H9 (cell line): Measurements from ENCODE around the gene DERL2. TPM values are rescaled to one million over a fixed set of nuclear protein-coding genes. Genes with fewer than 3 reads are reported as not detected.

ENCODE experiments used
- DNase-seq: peaks from one replicate; pipeline ENCODE4 v3.0.0-alpha.2; 2017
- H2AFZ ChIP-seq: one replicate; pipeline ENCODE4 v1.6.1; 2013; ENCODE audit warnings: mild to moderate bottlenecking, low read length, control low read depth, moderate library complexity
- H2AK5ac ChIP-seq: 2 replicates; pipeline ENCODE4 v1.6.1; 2013; ENCODE audit warnings: low read length, control low read depth, mixed read lengths; ENCODE audit not compliant: insufficient read length
- H2BK120ac ChIP-seq: one replicate; pipeline ENCODE4 v1.6.1; 2013; ENCODE audit warnings: low read depth, mild to moderate bottlenecking, low read length, control low read depth, inconsistent platforms; ENCODE audit not compliant: poor library complexity, severe bottlenecking
- H2BK12ac ChIP-seq: 2 replicates; pipeline ENCODE4 v1.6.1; 2013; ENCODE audit warnings: low read length, control low read depth, mixed read lengths, low read depth; ENCODE audit not compliant: insufficient read length
- H2BK15ac ChIP-seq: 2 replicates; pipeline ENCODE4 v1.6.1; 2013; ENCODE audit warnings: low read depth, low read length, control low read depth
- H2BK20ac ChIP-seq: one replicate; pipeline ENCODE4 v1.6.1; 2013; ENCODE audit warnings: low read depth, mild to moderate bottlenecking, low read length, control low read depth, inconsistent platforms; ENCODE audit not compliant: poor library complexity, severe bottlenecking
- H2BK5ac ChIP-seq: 2 replicates; pipeline ENCODE4 v1.6.1; 2013; ENCODE audit warnings: low read length, control low read depth, mixed read lengths; ENCODE audit not compliant: insufficient read length
- H3K14ac ChIP-seq: 2 replicates; pipeline ENCODE4 v1.6.1; 2013; ENCODE audit warnings: low read length, control low read depth; ENCODE audit not compliant: insufficient read depth
- H3K18ac ChIP-seq: 2 replicates; pipeline ENCODE4 v1.6.1; 2013; ENCODE audit warnings: low read depth, mild to moderate bottlenecking, mixed read lengths, low read length, control low read depth; ENCODE audit not compliant: insufficient read length
- H3K23ac ChIP-seq: 2 replicates; pipeline ENCODE4 v1.6.1; 2013; ENCODE audit warnings: low read length, control low read depth, mixed read lengths, low read depth; ENCODE audit not compliant: insufficient read length
- H3K23me2 ChIP-seq: 2 replicates; pipeline ENCODE4 v1.6.1; 2013; ENCODE audit warnings: low read depth, mild to moderate bottlenecking, mixed read lengths, low read length, control low read depth; ENCODE audit not compliant: insufficient read length, poor library complexity, severe bottlenecking
- H3K27ac ChIP-seq: 2 replicates; pipeline ENCODE4 v1.5.1; 2013; ENCODE audit warnings: low read length, control low read depth, mixed read lengths, low read depth; ENCODE audit not compliant: insufficient read length
- H3K27me3 ChIP-seq: 2 replicates; pipeline ENCODE4 v1.6.1; 2013; ENCODE audit warnings: low read length, control low read depth, inconsistent platforms; ENCODE audit not compliant: insufficient read depth
- H3K4ac ChIP-seq: 2 replicates; pipeline ENCODE4 v1.6.1; 2013; ENCODE audit warnings: low read depth, mild to moderate bottlenecking, control low read depth, inconsistent platforms, low read length, moderate library complexity
- H3K4me1 ChIP-seq: 2 replicates; pipeline ENCODE4 v1.6.1; 2013; ENCODE audit warnings: low read length, control low read depth, inconsistent platforms; ENCODE audit not compliant: insufficient read depth
- H3K4me2 ChIP-seq: 2 replicates; pipeline ENCODE4 v1.6.1; 2013; ENCODE audit warnings: low read length, control low read depth, mixed read lengths; ENCODE audit not compliant: insufficient read length, insufficient read depth
- H3K56ac ChIP-seq: 2 replicates; pipeline ENCODE4 v1.6.1; 2013; ENCODE audit warnings: low read depth, mild to moderate bottlenecking, mixed read lengths, low read length, control low read depth; ENCODE audit not compliant: insufficient read length
- H3K79me1 ChIP-seq: 2 replicates; pipeline ENCODE4 v1.6.1; 2013; ENCODE audit warnings: low read depth, mild to moderate bottlenecking, moderate library complexity, low read length, control low read depth, inconsistent platforms; ENCODE audit not compliant: insufficient read depth, poor library complexity, severe bottlenecking
- H3K79me2 ChIP-seq: 2 replicates; pipeline ENCODE4 v1.6.1; 2013; ENCODE audit warnings: low read length, control low read depth, inconsistent platforms; ENCODE audit not compliant: insufficient read depth
- H3K9ac ChIP-seq: 2 replicates; pipeline ENCODE4 v1.6.1; 2013; ENCODE audit warnings: low read length, control low read depth, mixed read lengths; ENCODE audit not compliant: insufficient read length; ENCODE audit errors: extremely low read depth
- H3K9me3 ChIP-seq: one replicate; pipeline ENCODE4 v1.6.1; 2013; ENCODE audit warnings: low read depth, low read length, inconsistent platforms; ENCODE audit not compliant: control insufficient read depth
- H3T11ph ChIP-seq: one replicate; pipeline ENCODE4 v1.6.1; 2013; ENCODE audit warnings: mild to moderate bottlenecking, low read length, control low read depth, inconsistent platforms
- H4K20me1 ChIP-seq: one replicate; pipeline ENCODE4 v1.6.1; 2013; ENCODE audit not compliant: control insufficient read depth, insufficient read length, insufficient read depth
- H4K5ac ChIP-seq: 2 replicates; pipeline ENCODE4 v1.6.1; 2013; ENCODE audit warnings: low read depth, mild to moderate bottlenecking, mixed read lengths, low read length, control low read depth; ENCODE audit not compliant: insufficient read length
- H4K8ac ChIP-seq: replicated peaks from 2 replicates; pipeline ENCODE4 v1.6.1; 2013; ENCODE audit warnings: low read length, control low read depth, mixed read lengths, low read depth; ENCODE audit not compliant: insufficient read length
- H4K91ac ChIP-seq: 2 replicates; pipeline ENCODE4 v1.6.1; 2013; ENCODE audit warnings: low read depth, mild to moderate bottlenecking, moderate library complexity, mixed read lengths, low read length, control low read depth; ENCODE audit not compliant: insufficient read length
- H3K27ac Mint-ChIP-seq, 3 experiments: 2 replicates in 2 of 3; 3 replicates in 1 of 3; pipeline ENCODE4 v1.8.0; 2020 to 2021; ENCODE audit warnings: mixed read lengths in 3 of 3, mild to moderate bottlenecking in 1 of 3, moderate library complexity in 1 of 3
- H3K27me3 Mint-ChIP-seq: 2 replicates; pipeline ENCODE4 v1.8.0; 2021; ENCODE audit warnings: low read depth, mild to moderate bottlenecking, moderate library complexity, mixed read lengths
- H3K36me3 Mint-ChIP-seq, 3 experiments: 2 replicates in 2 of 3; 3 replicates in 1 of 3; pipeline ENCODE4 v1.8.0; 2020 to 2021; ENCODE audit warnings: low read depth in 3 of 3, mixed read lengths in 3 of 3; ENCODE audit not compliant: insufficient read depth in 1 of 3
- H3K4me1 Mint-ChIP-seq, 2 experiments: 2 replicates each; pipeline ENCODE4 v1.8.0; 2020; ENCODE audit warnings: mixed read lengths in 2 of 2
- H3K4me3 Mint-ChIP-seq, 2 experiments: 2 replicates in 1 of 2; 3 replicates in 1 of 2; pipeline ENCODE4 v1.8.0; 2020 to 2021; ENCODE audit warnings: mild to moderate bottlenecking in 2 of 2, mixed read lengths in 2 of 2, moderate library complexity in 1 of 2
- H3K9me3 Mint-ChIP-seq, 2 experiments: 2 replicates in 1 of 2; 3 replicates in 1 of 2; pipeline ENCODE4 v1.8.0; 2020; ENCODE audit warnings: mild to moderate bottlenecking in 2 of 2, mixed read lengths in 2 of 2, moderate library complexity in 1 of 2
- CTCF ChIP-seq: fragments of 200-600 bp; sonication (generic); conservative IDR thresholded peaks from 3 replicates; pipeline ENCODE4 v1.8.0; 2021; ENCODE audit warnings: antibody characterized with exemption, mild to moderate bottlenecking
- WGBS: extraction: QIAGEN DNeasy Blood & Tissue Kit; methylation state at CpG from one replicate; pipeline ENCODE4 v1.1.7; 2013; ENCODE audit warnings: missing lambda C conversion rate, low lambda C conversion rate, mixed read lengths; ENCODE audit not compliant: insufficient read length; ENCODE audit errors: extremely low coverage; 5-methylcytosine and 5-hydroxymethylcytosine counted together
- total RNA-seq: library from RNA; stranded (reverse); gene quantifications from 2 replicates; pipeline ENCODE4 v1.2.1, GENCODE V29; 2021

Gene DERL2
- total RNA-seq, 1 experiment from 2014 or later: 83.2 TPM

- no peak overlapping the region for H2BK15ac ChIP-seq
- H3K79me2 ChIP-seq: peaks cover 3% of the 10 kb centered on the region; the same call in 1 of the 2 replicates
- DNase-seq: no peak
- no peak overlapping the region for H3K56ac ChIP-seq
- H3K4ac ChIP-seq: no peak overlapping the region
- H3K27ac ChIP-seq: no peak overlapping the region
- no peaks in the 10 kb centered on the region for H3K9me3 ChIP-seq
- peaks cover 3% of the 10 kb centered on the region for H3K79me1 ChIP-seq
- H3K23me2 ChIP-seq: no peaks in the 10 kb centered on the region
- no peak overlapping the region for H3K4me2 ChIP-seq
- peaks cover 0 to 4% of the 10 kb centered on the region in 2 experiments; a peak in 1 of 5 replicates for H3K9me3 Mint-ChIP-seq
- no peak overlapping the region for H3K18ac ChIP-seq
- no peaks in the 10 kb centered on the region for H3K4me1 ChIP-seq
- no peak overlapping the region for H2BK12ac ChIP-seq
- no peaks in the 10 kb centered on the region for H4K20me1 ChIP-seq
- H2BK20ac ChIP-seq: no peak overlapping the region
- peaks cover 31% of the 10 kb centered on the region for H3K27me3 Mint-ChIP-seq
- H3K27ac Mint-ChIP-seq: no peak overlapping the region
- no peak overlapping the region for H2AK5ac ChIP-seq
- TF ChIP-seq CTCF: no peak
- no peak overlapping the region for H2BK5ac ChIP-seq
- H2BK120ac ChIP-seq: no peak overlapping the region
- no peak overlapping the region for H4K91ac ChIP-seq
- H4K8ac ChIP-seq: no peak overlapping the region
- no peak overlapping the region for H3K14ac ChIP-seq
- no peak overlapping the region for H3K4me3 Mint-ChIP-seq
- peaks cover 15 to 28% (median 23%) of the 10 kb centered on the region in 3 experiments; a peak in 6 of 7 replicates for H3K36me3 Mint-ChIP-seq
- no peak overlapping the region for H3K9ac ChIP-seq
- WGBS: no CpG with 5 or more reads among the region's 2 CpGs
- no peak overlapping the region for H2AFZ ChIP-seq
- H3K4me1 Mint-ChIP-seq: peaks cover 0 to 3% of the 10 kb centered on the region in 2 experiments; a peak in 1 of 4 replicates
- H3T11ph ChIP-seq: no peak overlapping the region
- no peak overlapping the region for H4K5ac ChIP-seq
- no peaks in the 10 kb centered on the region for H3K27me3 ChIP-seq
- H3K23ac ChIP-seq: no peak overlapping the region
Observed at GRCh38 chr17:5492970-5493369, 7.0 kb upstream of the DERL2 start.
